HepG2 (cell line): Measurements from ENCODE around the gene SLC23A2. TPM values are rescaled to one million over a fixed set of nuclear protein-coding genes. Genes with fewer than 3 reads are reported as not detected.

Experiments
- ATF7-NPFF ChIP-seq: sonication (generic); formaldehyde crosslinking; IDR thresholded peaks from 2 replicates; pipeline ENCODE4 v1.8.1; 2023; ENCODE audit warnings: mild to moderate bottlenecking, low read depth, missing genetic modification reagents, moderate library complexity
- DR1 ChIP-seq: sonication (generic); formaldehyde crosslinking; IDR thresholded peaks from 2 replicates; pipeline ENCODE4 v1.8.0; 2021; ENCODE audit warnings: mild to moderate bottlenecking, missing genetic modification reagents, inconsistent platforms
- E2F5 ChIP-seq: sonication (generic); formaldehyde crosslinking; conservative IDR thresholded peaks from 2 replicates; pipeline ENCODE4 v1.4.0; 2020; ENCODE audit warnings: missing genetic modification reagents
- JDP2 ChIP-seq: sonication (generic); formaldehyde crosslinking; IDR thresholded peaks from 2 replicates; pipeline ENCODE4 v1.8.1; 2022; ENCODE audit warnings: missing genetic modification reagents, borderline replicate concordance
- KDM2A ChIP-seq: sonication (generic); formaldehyde crosslinking; IDR thresholded peaks from 2 replicates; pipeline ENCODE4 v1.4.0; 2020; ENCODE audit warnings: low read depth, missing genetic modification reagents, borderline replicate concordance
- KLF13 ChIP-seq: sonication (generic); formaldehyde crosslinking; IDR thresholded peaks from 2 replicates; pipeline ENCODE4 v1.4.0; 2020; ENCODE audit warnings: mild to moderate bottlenecking, missing genetic modification reagents
- LCORL ChIP-seq, 2 experiments: fragments of 450-650 bp in 1 of 2; sonication (generic) in 1 of 2; formaldehyde crosslinking in 1 of 2; IDR thresholded peaks; 2 replicates each; pipeline versions ENCODE4 v1.5.0 to v1.6.1; 2017 to 2020; ENCODE audit warnings: antibody characterized with exemption in 1 of 2, missing genetic modification reagents in 1 of 2
- MXD4 ChIP-seq: IDR thresholded peaks from 2 replicates; pipeline ENCODE4 v1.6.1; 2016; ENCODE audit warnings: mild to moderate bottlenecking, missing biosample characterization, missing genetic modification reagents
- NAIF1 ChIP-seq: sonication (generic); formaldehyde crosslinking; IDR thresholded peaks from 2 replicates; pipeline ENCODE4 v1.5.0; 2020; ENCODE audit warnings: mild to moderate bottlenecking, missing genetic modification reagents, borderline replicate concordance
- NBN ChIP-seq: fragments of 450-650 bp; conservative IDR thresholded peaks from 2 replicates; pipeline ENCODE4 v1.6.1; 2017
- PPARG ChIP-seq: conservative IDR thresholded peaks from 2 replicates; pipeline ENCODE4 v1.6.1; 2016; ENCODE audit warnings: missing biosample characterization, missing genetic modification reagents
- RFXAP ChIP-seq: sonication (generic); formaldehyde crosslinking; IDR thresholded peaks from 2 replicates; pipeline ENCODE4 v1.4.0; 2020; ENCODE audit warnings: missing genetic modification reagents, borderline replicate concordance
- SAFB2 ChIP-seq: sonication (generic); formaldehyde crosslinking; IDR thresholded peaks from 2 replicates; pipeline ENCODE4 v1.5.1; 2020; ENCODE audit warnings: missing genetic modification reagents, low read depth, mild to moderate bottlenecking, borderline replicate concordance
- SP2 ChIP-seq: sonication (generic); formaldehyde crosslinking; IDR thresholded peaks from 2 replicates; pipeline ENCODE4 v1.5.1; 2020; ENCODE audit warnings: mild to moderate bottlenecking, missing genetic modification reagents
- TAF15 ChIP-seq: fragments of 200-400 bp; formaldehyde crosslinking; IDR thresholded peaks from one replicate; pipeline ENCODE4 v1.6.1; 2018; ENCODE audit warnings: mild to moderate bottlenecking, low read depth, low read length; ENCODE audit not compliant: poor library complexity, severe bottlenecking
- ZBED4 ChIP-seq: sonication (generic); formaldehyde crosslinking; IDR thresholded peaks from 2 replicates; pipeline ENCODE4 v1.4.0; 2020; ENCODE audit warnings: missing genetic modification reagents, borderline replicate concordance
- ZFY ChIP-seq: sonication (generic); formaldehyde crosslinking; IDR thresholded peaks from 2 replicates; pipeline ENCODE4 v1.4.0; 2020; ENCODE audit warnings: missing genetic modification reagents
- ZNF124 ChIP-seq: sonication (generic); formaldehyde crosslinking; IDR thresholded peaks from 2 replicates; pipeline ENCODE4 v1.4.0; 2020; ENCODE audit warnings: missing genetic modification reagents
- ZNF20 ChIP-seq: sonication (generic); formaldehyde crosslinking; IDR thresholded peaks from 2 replicates; pipeline ENCODE4 v1.4.0; 2020; ENCODE audit warnings: mild to moderate bottlenecking, moderate library complexity, missing genetic modification reagents
- ZNF432 ChIP-seq: sonication (generic); formaldehyde crosslinking; IDR thresholded peaks from 2 replicates; pipeline ENCODE4 v1.5.0; 2020; ENCODE audit warnings: missing genetic modification reagents, mild to moderate bottlenecking, borderline replicate concordance
- ZNF468 ChIP-seq: sonication (generic); formaldehyde crosslinking; IDR thresholded peaks from 2 replicates; pipeline ENCODE4 v1.8.0; 2022; ENCODE audit warnings: mild to moderate bottlenecking, moderate library complexity, missing genetic modification reagents
- ZNF557 ChIP-seq: sonication (generic); formaldehyde crosslinking; IDR thresholded peaks from 2 replicates; pipeline ENCODE4 v1.4.0; 2020; ENCODE audit warnings: missing genetic modification reagents
- ZNF644 ChIP-seq: IDR thresholded peaks from 2 replicates; pipeline ENCODE4 v1.6.1; 2016; ENCODE audit warnings: low read depth
- ZNF891 ChIP-seq: sonication (generic); formaldehyde crosslinking; IDR thresholded peaks from 2 replicates; pipeline ENCODE4 v1.5.0; 2020; ENCODE audit warnings: mild to moderate bottlenecking, missing genetic modification reagents
- polyA plus RNA-seq, 8 experiments: library from polyadenylated mRNA; depleted of rRNA in 3 of 8; stranded (reverse) in 7 of 8; unstranded in 1 of 8; fragments of >200 nt; fragmentation: Illumina TruSeq in 4 of 8; extraction: Trizol in 4 of 8; gene quantifications; 2 replicates each; pipeline versions ENCODE4 v1.2.1 to v1.2.3, GENCODE V29; 2011 to 2016; ENCODE audit warnings: low read depth in 4 of 8, missing spikeins in 1 of 8, mixed read lengths in 1 of 8; ENCODE audit not compliant: insufficient read depth in 1 of 8
- total RNA-seq, 5 experiments: library from RNA; depleted of rRNA; stranded (reverse); fragments of >200 nt; fragmentation: Illumina TruSeq; extraction: Trizol; gene quantifications; 2 replicates each; pipeline ENCODE4 v1.2.3, GENCODE V29; 2016; ENCODE audit warnings: low read depth in 1 of 5
- TF ChIP-seq, protein P1 (sequence below): sonication (generic); formaldehyde crosslinking; IDR thresholded peaks from 2 replicates; pipeline ENCODE4 v1.5.0; 2020; ENCODE audit warnings: missing genetic modification reagents
- TF ChIP-seq, protein P2 (sequence below): sonication (generic); formaldehyde crosslinking; IDR thresholded peaks from 2 replicates; pipeline ENCODE4 v1.4.0; 2020; ENCODE audit warnings: missing genetic modification reagents, borderline replicate concordance

Gene SLC23A2
- total and polyA plus RNA-seq, 2 of the 13 experiments (the other 11 are each of a cell fraction or from before 2014, with no cell fraction given), result 42.2 to 51.2 TPM

DNA sequence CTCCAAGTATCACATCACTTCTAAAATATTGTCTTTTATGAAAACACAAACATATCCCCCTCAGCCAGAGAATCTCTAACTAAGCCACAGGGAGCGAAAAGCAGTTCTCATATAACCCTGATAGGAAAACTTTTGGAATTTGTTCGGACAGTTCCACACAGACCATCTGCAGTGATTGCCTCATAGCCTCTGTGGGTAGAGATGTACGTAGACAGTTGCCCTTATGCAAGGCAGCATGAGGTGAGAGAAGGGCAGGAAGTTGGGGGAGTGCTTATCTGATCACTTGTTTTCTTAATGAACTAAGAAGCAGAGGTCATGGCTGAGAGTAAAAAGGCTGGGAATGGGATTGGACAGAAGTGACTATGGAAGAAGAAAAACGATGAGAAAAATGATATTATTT, 39.6 kb downstream of the SLC23A2 start (continued):
- TF ChIP-seq, protein P1, sequence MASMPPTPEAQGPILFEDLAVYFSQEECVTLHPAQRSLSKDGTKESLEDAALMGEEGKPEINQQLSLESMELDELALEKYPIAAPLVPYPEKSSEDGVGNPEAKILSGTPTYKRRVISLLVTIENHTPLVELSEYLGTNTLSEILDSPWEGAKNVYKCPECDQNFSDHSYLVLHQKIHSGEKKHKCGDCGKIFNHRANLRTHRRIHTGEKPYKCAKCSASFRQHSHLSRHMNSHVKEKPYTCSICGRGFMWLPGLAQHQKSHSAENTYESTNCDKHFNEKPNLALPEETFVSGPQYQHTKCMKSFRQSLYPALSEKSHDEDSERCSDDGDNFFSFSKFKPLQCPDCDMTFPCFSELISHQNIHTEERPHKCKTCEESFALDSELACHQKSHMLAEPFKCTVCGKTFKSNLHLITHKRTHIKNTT, result no peak
- TF ChIP-seq DR1 (no peak), NAIF1 (CRISPR knock-in tag) (peak; percentile 84; the same call in 1 of the 2 replicates), SAFB2 (CRISPR knock-in tag) (no peak), ZFY (CRISPR knock-in tag) (no peak), LCORL (IDR thresholded peaks at IDR 0.05) (peak; percentile 87), LCORL (CRISPR knock-in tag; IDR thresholded peaks at IDR 0.05) (peak; percentile 97), ZNF468 (no peak), JDP2 (CRISPR knock-in tag) (no peak), ZNF644 (CRISPR knock-in tag) (peak; percentile 95), ZNF891 (CRISPR knock-in tag) (no peak), PPARG (CRISPR knock-in tag) (peak; percentile 95), ZNF20 (CRISPR knock-in tag) (no peak), KLF13 (CRISPR knock-in tag) (no peak), KDM2A (CRISPR knock-in tag) (peak; percentile 76; the same call in 1 of the 2 replicates), MXD4 (CRISPR knock-in tag) (peak; percentile 71), RFXAP (CRISPR knock-in tag) (no peak), ZBED4 (no peak), E2F5 (CRISPR knock-in tag) (no peak), SP2 (CRISPR knock-in tag) (no peak), ZNF432 (CRISPR knock-in tag) (no peak), ATF7-NPFF (CRISPR knock-in tag) (no peak), ZNF557 (CRISPR knock-in tag) (no peak), TAF15 (no peak), NBN (no peak), ZNF124 (CRISPR knock-in tag) (peak; percentile 99)
- TF ChIP-seq, protein P2, sequence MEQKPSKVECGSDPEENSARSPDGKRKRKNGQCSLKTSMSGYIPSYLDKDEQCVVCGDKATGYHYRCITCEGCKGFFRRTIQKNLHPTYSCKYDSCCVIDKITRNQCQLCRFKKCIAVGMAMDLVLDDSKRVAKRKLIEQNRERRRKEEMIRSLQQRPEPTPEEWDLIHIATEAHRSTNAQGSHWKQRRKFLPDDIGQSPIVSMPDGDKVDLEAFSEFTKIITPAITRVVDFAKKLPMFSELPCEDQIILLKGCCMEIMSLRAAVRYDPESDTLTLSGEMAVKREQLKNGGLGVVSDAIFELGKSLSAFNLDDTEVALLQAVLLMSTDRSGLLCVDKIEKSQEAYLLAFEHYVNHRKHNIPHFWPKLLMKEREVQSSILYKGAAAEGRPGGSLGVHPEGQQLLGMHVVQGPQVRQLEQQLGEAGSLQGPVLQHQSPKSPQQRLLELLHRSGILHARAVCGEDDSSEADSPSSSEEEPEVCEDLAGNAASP (CRISPR knock-in tag), result peak; percentile 98
